GM11168 (cell line): ENCODE results near the gene NIPBL.
"Not testable (repeated sequence)": the region's sequence is repeated elsewhere in the genome, so short reads cannot be mapped to it uniquely, and the experiment has no call there.

Source experiments
- in situ Hi-C: fragments of 300-500 bp; cut with MboI; formaldehyde crosslinking; loops from one replicate; pipeline ENCODE4 v1.12.0; 2022; ENCODE audit warnings: low sequenced_read_pairs; ENCODE audit not compliant: unreplicated experiment

NIPBL gene

GRCh38 chr5:36876299-36876964, at the start of gene NIPBL:
TSS of gene NIPBL (plus strand) at chr5:36876769. CDS start at chr5:36953697, 76,928 bp downstream.
- in situ Hi-C loops = no loop called here

GRCh38 chr5:36832274-36832673, 44.3 kb upstream of the NIPBL start:
- in situ Hi-C loops = no loop called here

GRCh38 chr5:36836831-36837230, 39.7 kb upstream of the NIPBL start:
- in situ Hi-C loops = no loop called here

DNA sequence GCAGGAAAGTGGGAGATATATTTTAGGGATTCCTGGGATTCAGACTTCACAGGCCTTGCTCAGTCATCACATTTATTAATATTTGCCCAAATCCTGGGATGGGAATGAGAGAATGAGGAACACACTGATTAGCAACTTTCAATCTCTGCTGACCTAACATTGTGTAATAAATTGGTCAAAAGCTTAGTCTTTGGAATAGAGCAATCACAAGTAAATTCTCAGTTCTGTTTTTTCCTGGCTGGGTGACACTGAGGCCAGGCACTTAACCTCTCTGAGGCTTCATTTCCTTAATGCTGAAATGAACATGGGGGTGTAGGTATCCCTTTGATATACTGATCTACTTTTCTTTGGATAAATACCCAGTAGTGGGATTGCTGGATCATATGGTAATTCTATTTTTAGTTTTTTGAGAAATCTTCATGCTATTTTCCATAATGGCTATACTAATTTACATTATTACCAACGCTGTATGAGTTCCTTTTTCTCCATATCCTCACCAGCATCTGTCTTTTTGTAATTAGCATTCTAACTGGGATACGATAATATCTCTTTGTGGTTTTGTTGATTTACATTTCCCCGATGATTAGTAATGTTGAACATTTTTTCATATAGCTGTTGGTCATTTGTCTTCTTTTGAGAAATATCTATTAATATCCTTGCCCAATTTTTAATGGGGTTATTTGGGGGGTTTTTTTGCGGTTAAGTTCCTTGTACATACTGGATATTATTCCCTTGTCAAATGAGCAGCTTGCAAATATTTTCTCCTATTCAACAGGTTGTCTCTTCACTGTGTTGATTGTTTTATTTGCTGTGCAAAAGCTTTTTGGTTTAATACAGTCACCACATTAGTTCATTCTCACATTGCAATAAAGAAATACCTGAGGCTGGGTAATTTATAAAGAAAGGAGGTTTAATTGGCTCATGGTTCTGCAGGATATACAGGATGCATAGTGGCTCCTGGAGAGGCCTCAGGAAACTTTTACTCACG, 36.8 kb upstream of the NIPBL start:
- in situ Hi-C loops = no loop called here

DNA sequence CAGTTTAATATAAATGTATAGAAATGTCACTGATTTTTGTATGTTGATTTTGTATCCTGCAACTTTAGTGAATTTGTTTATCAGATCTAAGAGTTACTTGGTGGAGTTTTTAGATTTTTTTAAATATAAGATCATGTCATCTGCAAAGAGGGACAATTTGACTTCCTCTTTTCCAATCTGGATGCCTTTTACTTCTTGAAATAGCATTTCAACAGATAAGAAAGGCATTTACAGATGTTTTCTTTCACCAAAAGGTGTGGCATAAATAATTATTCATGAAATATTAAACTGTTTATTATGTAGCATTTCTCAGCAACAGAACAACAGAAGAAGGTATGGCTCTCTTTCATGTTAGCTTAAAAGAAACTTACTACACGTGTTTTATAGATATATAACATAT, 34.9 kb upstream of the NIPBL start:
- in situ Hi-C loops = no loop called here

DNA sequence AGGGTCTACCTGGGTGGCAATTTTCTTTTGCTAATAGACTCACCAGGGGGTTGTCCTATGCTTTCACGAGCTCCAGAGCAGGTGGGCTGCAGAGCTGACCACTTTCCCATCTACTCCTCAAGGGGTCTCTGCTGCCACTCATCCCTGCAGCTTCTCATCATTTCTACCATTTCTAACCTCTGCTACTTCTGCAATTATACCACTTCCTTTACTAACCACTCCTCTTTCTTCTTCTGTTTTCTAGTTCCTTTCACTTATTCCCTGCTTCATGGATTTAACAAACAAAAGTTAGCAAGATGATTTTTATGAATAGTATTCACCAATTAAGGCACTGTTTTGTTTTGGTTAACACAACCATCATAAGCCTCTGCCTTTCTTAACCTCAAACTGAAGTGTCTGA, 34.5 kb upstream of the NIPBL start:
- in situ Hi-C loops = no loop called here

DNA sequence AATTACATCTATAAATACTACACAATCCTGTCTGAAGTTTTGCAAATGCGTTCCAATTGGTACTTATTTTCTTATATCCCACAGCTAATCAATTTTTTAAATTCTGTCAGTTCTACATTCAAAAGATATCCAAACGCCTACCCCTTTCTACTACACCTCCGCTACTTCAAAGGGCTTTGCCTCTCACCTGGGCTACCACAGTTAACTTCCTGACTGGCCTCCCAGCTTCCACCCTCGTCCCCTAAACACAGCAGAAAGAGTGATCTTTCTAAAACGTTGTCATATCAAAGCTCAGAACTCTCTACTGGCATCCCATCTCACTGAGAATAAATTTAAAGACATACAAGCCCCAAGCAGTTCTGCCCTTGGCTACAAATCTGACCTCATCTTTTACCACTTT, 32.3 kb upstream of the NIPBL start:
- in situ Hi-C loops = no loop called here

DNA sequence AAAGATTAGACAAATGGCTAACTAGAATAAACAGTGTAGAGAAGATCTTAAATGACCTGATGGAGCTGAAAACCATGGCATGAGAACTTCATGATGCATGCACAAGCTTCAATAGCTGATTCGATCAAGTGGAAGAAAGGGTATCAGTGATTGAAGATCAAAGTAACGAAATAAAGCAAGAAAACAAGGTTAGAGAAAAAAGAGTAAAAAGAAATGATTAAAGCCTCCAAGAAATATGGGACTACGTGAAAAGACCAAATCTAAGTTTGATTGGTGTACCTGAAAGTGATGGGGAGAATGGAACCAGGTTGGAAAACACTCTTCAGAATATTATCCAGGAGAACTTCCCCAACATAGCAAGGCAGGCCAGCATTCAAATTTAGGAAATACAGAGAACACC, 28.0 kb upstream of the NIPBL start:
- in situ Hi-C loops = not testable (repeated sequence)

GRCh38 chr5:36852903-36853302, 23.7 kb upstream of the NIPBL start:
- in situ Hi-C loops = not testable (repeated sequence)

DNA sequence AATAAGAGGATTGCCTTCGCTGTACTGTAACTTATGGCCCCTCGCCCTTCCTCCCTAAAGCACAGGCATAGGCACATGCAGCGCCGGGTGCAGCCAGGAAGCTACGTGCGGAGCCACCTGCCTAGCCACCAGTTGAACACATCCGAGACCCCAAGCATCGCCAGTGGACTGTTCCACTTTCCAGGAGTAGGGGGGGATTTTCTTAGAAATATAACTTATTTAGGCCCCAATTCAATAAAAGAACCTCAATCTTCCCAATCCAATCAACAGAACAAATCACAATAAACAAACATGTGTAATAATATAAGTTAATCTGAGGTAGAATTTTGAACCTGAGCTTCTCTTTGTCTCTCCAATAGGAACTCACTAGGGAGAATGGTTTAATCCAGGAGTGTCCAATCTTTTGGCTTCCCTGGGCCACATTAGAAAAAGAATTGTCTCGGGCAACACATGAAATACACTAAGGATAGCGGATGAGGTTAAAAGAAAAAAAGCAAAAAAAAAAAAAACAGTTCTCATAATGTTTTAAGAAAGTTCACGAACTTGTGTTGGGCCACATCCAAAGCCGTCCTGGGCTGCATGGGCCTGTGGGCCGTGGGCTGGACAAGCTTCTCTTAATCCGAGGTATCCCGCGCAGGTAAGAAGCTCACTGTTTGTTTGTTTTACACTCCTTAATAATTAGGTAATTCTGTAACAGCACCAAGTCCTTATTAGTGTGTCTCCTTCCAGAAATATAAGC, 22.0 kb upstream of the NIPBL start:
- in situ Hi-C loops = no loop called here

GRCh38 chr5:36855141-36855495, 21.5 kb upstream of the NIPBL start:
- in situ Hi-C loops = no loop called here

DNA sequence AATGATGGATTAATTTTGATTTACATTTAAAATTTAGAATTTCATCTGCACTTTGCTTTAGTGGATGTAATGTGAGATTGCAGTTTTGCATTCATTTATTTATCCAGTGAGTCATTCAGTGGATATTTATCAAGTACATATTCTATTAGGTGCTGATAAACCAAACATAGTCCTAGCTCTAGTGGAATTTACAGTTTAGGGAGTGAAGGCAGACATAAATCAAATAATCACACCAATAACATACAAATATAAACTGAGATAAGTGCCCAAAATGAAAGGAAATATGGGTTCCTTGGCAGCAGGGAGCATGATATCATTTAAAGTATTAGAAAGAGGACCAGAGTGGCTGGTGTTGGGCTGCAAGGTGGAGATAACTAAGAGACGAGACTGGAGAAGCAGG, 14.7 kb upstream of the NIPBL start:
- in situ Hi-C loops = loop anchor here (10.0 kb wide), 1 partner anchor 117 kb away; no protein-coding TSS in a partner anchor

GRCh38 chr5:36870399-36871040, 6.0 kb upstream of the NIPBL start:
- in situ Hi-C loops = no loop called here

DNA sequence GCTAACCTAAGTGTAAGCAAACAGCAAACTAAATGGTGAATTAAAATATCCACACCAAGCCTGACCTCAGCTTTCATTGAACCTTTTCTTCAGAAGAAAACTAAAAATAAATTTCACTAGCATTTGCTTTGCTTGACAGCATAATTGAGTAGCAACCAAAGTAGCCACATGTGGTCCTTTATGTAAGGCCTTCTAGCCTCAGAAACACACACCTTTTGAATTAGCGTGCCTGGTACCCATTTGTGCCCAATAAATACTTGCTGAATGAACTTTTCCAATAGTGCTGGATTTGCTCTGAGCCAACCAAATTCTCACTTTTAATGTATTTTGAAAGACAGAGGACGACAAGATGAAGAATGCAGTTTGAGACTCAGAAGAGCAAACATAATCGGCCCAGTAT, 2.1 kb upstream of the NIPBL start:
- in situ Hi-C loops = no loop called here

DNA sequence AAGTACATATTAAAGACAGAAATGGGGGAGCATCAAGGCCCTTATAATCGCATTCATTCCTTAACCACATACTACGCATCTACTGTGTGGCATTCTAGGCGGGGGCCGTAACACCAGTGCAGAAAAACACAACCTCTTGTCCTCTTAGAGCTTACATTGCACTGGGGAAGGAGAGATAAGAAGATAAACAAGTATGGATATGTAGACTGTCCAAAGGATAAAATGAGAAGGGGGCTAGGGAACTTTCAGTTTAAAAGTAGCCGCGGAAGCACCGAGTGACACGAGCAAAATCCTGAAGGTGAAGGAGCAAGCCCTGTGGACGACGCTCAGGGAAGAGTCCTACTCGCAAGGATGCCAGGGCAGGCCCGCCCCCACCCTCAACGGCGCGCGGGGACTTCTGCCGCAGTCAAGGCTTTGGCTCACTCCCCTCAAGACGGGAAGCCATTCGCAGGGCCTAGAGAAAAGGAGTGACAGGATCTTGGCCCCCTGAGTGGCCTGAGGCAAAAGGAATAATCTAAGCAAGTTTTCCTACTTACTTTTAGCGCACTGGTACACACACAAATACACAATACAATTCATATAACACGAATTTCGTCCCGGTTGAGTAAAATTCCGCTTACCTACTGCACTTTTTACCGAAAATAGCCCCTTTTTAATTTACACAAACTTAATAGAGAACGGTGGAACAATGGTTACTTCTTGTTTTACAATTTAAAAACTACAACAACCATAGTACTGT, 1.3 kb upstream of the NIPBL start:
- in situ Hi-C loops = no loop called here

DNA sequence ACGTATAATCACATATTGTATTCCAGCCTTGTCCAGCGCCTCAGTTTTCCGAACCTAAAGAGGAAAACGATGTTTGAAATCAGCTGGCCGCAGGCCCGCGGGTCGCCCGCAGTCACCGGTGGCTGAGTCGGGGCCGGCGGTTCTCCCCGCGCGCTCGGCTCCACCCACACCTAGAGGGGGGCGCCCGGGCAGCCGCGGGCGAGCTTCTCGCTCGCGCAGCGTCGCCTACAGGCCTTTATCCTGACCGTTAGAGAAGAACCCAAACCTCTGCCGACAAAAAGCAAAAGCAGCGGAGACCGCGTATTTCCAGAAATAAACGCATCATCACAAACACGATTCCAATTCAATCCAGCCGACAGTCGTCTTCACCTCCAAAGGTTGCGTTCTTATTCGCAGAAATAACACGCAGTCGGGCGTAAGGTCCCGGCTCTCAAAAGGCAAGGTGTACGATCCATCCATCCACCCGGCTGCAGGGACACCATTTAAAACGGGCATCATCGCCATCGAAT, 725 bp upstream of the NIPBL start:
- in situ Hi-C loops = no loop called here

- in situ Hi-C loops = no loop called here
Measured at GRCh38 chr5:36876965-36877666, 547 bp downstream of the NIPBL start.

GRCh38 chr5:36877667-36878391, 1.3 kb downstream of the NIPBL start:
- in situ Hi-C loops = no loop called here
